Retinal pigment epithelial cell (primary cell): ENCODE data around the gene GABBR2.

ENCODE experiments used
- DNase-seq: peaks from one replicate; pipeline ENCODE4 v3.0.0-alpha.2; 2010; ENCODE audit warnings: low read depth
- H3K4me3 ChIP-seq: 2 replicates; pipeline ENCODE4 v1.5.1; 2011; ENCODE audit warnings: mild to moderate bottlenecking, low read length, control low read depth, moderate library complexity
- CTCF ChIP-seq: conservative IDR thresholded peaks from 2 replicates; pipeline ENCODE4 v1.5.1; 2011; ENCODE audit warnings: low read depth, low read length, control low read depth, inconsistent platforms

Gene GABBR2

GRCh38 chr9:98311541-98311940 lies 397.2 kb downstream of the GABBR2 start:
- TF ChIP-seq CTCF = no peak
- DNase-seq = no peak
- no peak overlapping the region for H3K4me3 ChIP-seq

- no peak overlapping the region for H3K4me3 ChIP-seq
- no peak for TF ChIP-seq CTCF
- no peak for DNase-seq
Measured at GRCh38 chr9:98310752-98311392, 397.9 kb downstream of the GABBR2 start.

GRCh38 chr9:98306384-98307145 lies 402.2 kb downstream of the GABBR2 start:
- DNase-seq = no peak
- no peak overlapping the region for H3K4me3 ChIP-seq
- no peak for TF ChIP-seq CTCF

- DNase-seq = no peak
- TF ChIP-seq CTCF = no peak
- H3K4me3 ChIP-seq = no peak overlapping the region
Measured at GRCh38 chr9:98304381-98304780, 404.4 kb downstream of the GABBR2 start.

- no peak for TF ChIP-seq CTCF
- no peak overlapping the region for H3K4me3 ChIP-seq
- DNase-seq = no peak
Measured at GRCh38 chr9:98303633-98304125, 405.1 kb downstream of the GABBR2 start.

- DNase-seq = no peak
- H3K4me3 ChIP-seq = no peak overlapping the region
- no peak for TF ChIP-seq CTCF
Measured at GRCh38 chr9:98302938-98303632, 405.6 kb downstream of the GABBR2 start.

GRCh38 chr9:98302150-98302549 lies 406.6 kb downstream of the GABBR2 start:
- no peak for TF ChIP-seq CTCF
- no peak overlapping the region for H3K4me3 ChIP-seq
- DNase-seq = no peak
